ENCODE results near the gene RSAD1.

GRCh38 chr17:50482516-50482915 is 3.9 kb downstream of the RSAD1 start:
- TF ChIP-seq SP1 (IDR thresholded peaks at IDR 0.05; ENCODE audit: low read depth, low read length) (no peak), MYC (IDR thresholded peaks at IDR 0.05; ENCODE audit: insufficient read depth, insufficient read length, insufficient replicate concordance, low read length, severe bottlenecking) (no peak), POLR2AphosphoS5 (IDR thresholded peaks at IDR 0.05; ENCODE audit: low read length) (no peak), CEBPB (IDR thresholded peaks at IDR 0.05; ENCODE audit: borderline replicate concordance in 1 of 2, low read depth in 2 of 2, low read length in 2 of 2) (no peak), YBX1 (IDR thresholded peaks at IDR 0.05) (no peak), POLR2A (IDR thresholded peaks at IDR 0.05; ENCODE audit: low read depth, low read length) (no peak), RCOR1 (conservative IDR thresholded peaks at IDR 0.05; ENCODE audit: low read depth, low read length) (no peak), MYB (IDR thresholded peaks at IDR 0.05; ENCODE audit: borderline replicate concordance, low read depth, low read length) (no peak), CTCF (IDR thresholded peaks at IDR 0.05 in 2 of 3, conservative IDR thresholded peaks at IDR 0.05 in 1 of 3; ENCODE audit: control insufficient read depth in 2 of 3, extremely low read depth in 1 of 3, insufficient read depth in 1 of 3, low read depth in 3 of 3, low read length in 3 of 3) (peak; percentile 92 to 98 (median 92); a peak in 5 of 6 replicates)

All from GM12878 (cell line).